Endothelial cell (in vitro differentiated cells): Measurements from ENCODE around the gene RNF208. TPM values are rescaled to one million over a fixed set of nuclear protein-coding genes. Genes with fewer than 3 reads are reported as not detected.
A peak's percentile ranks its signal among the peaks of the same experiment; 100 is the strongest.
"Not testable (repeated sequence)": the region's sequence is repeated elsewhere in the genome, so short reads cannot be mapped to it uniquely, and the experiment has no call there.

Source experiments
- DNase-seq: peaks from one replicate; pipeline ENCODE4 v3.0.0; 2021; ENCODE audit warnings: low spot score
- H3K27ac Mint-ChIP-seq: one replicate; pipeline ENCODE4 v1.8.0; 2021; ENCODE audit warnings: mixed read lengths, inconsistent platforms; ENCODE audit not compliant: unreplicated experiment
- H3K27me3 Mint-ChIP-seq: one replicate; pipeline ENCODE4 v1.8.0; 2021; ENCODE audit warnings: mild to moderate bottlenecking, moderate library complexity, mixed read lengths, inconsistent platforms; ENCODE audit not compliant: unreplicated experiment
- H3K36me3 Mint-ChIP-seq: one replicate; pipeline ENCODE4 v1.8.0; 2021; ENCODE audit warnings: mild to moderate bottlenecking, low read depth, mixed read lengths, inconsistent platforms; ENCODE audit not compliant: unreplicated experiment
- H3K4me1 Mint-ChIP-seq: one replicate; pipeline ENCODE4 v1.8.0; 2021; ENCODE audit warnings: mild to moderate bottlenecking, mixed read lengths, inconsistent platforms; ENCODE audit not compliant: unreplicated experiment
- H3K4me3 Mint-ChIP-seq: one replicate; pipeline ENCODE4 v1.8.0; 2021; ENCODE audit warnings: mild to moderate bottlenecking, mixed read lengths, inconsistent platforms; ENCODE audit not compliant: unreplicated experiment
- H3K9me3 Mint-ChIP-seq: one replicate; pipeline ENCODE4 v1.8.0; 2021; ENCODE audit warnings: mixed read lengths, inconsistent platforms; ENCODE audit not compliant: unreplicated experiment
- CTCF ChIP-seq: fragments of 200-600 bp; sonication (generic); IDR thresholded peaks from one replicate; pipeline ENCODE4 v1.5.0; 2021; ENCODE audit warnings: antibody characterized with exemption; ENCODE audit not compliant: unreplicated experiment
- total RNA-seq: library from RNA; stranded (reverse); fragmentation: NEBNext Ultra II Directional; extraction: Animal tissue kit (Norgen Biotek cat#: 25700); gene quantifications from one replicate; pipeline ENCODE4 v1.2.1, GENCODE V29; 2021; ENCODE audit not compliant: unreplicated experiment

Gene RNF208
- total RNA-seq, 1 donor from 2014 or later = 1.1 TPM

DNA sequence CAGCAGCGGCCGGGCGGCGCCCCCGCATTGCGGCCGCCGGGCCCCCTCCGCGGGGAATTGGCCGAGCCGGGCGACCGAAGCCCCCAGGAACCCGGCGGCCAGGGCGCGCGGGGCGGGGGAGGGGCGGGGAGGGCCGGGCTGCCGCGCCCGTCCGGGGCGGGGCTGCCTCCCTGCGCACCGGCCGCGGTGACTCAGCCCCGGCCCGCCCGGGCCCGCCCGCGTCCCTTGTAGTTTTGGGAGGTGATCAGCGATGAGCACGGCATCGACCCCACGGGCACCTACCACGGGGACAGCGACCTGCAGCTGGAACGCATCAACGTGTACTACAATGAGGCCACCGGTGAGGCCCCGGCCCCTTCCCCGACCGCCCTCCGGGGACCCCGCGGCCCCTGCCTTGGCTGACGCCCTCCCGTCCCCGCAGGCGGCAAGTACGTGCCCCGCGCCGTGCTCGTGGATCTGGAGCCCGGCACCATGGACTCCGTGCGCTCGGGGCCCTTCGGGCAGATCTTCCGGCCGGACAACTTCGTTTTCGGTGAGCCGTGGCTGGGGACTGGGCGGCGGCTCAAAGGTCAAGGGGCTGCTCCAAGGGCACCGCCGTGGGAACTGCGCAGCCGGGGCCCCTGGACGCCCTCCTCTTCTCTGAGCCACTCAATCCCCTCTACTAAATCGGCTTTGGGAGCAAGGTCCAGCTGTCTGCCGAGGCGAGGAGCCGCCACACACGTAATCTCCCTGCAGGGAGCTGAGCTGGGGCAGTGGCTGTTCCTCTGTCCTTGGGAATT, 19.6 kb upstream of the RNF208 start:
- no peak for DNase-seq
- Mint-ChIP-seq H3K9me3 (no peaks in the 10 kb centered on the region), H3K4me3 (peak overlapping the region; percentile 92), H3K36me3 (peaks cover 11% of the 10 kb centered on the region), H3K27ac (no peak overlapping the region), H3K4me1 (peaks cover 27% of the 10 kb centered on the region), H3K27me3 (peaks cover 18% of the 10 kb centered on the region)
- TF ChIP-seq CTCF = no peak

DNA sequence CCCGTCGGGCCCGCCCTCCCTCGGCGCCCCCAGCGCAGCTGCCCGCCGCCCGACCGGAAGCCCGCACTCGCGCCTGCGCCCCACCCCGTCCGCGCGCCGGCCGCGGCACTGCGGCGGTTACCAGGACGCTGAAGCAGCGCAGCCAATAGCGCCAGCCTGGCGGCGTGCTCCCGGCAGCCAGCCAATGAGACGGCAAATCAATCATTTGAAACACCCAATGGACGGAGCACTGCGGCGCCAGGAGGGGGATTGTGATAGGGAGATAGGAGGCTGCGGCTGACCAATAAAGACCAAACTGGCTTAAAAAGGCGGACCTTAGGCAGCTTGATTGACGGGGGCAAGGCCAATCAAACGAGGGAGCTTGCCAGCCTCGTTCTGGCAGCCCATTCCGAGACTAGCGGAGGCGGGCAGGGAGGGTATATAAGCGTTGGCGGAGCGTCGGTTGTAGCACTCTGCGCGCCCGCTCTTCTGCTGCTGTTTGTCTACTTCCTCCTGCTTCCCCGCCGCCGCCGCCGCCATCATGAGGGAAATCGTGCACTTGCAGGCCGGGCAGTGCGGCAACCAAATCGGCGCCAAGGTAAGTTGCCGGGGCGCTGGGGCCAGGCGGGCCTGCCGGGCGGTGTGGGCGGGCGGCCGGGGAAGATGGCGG, 18.9 kb upstream of the RNF208 start, which contains the start of gene TUBB4B:
TSS of gene TUBB4B (plus strand) at position 447 of the 649 bp plus-strand sequence. CDS start at position 521, 74 bp downstream.
- H3K4me1 Mint-ChIP-seq = peaks cover 27% of the 10 kb centered on the region
- peaks cover 11% of the 10 kb centered on the region for H3K36me3 Mint-ChIP-seq
- peak within 1 kb of the TSS; percentile 90 for H3K27ac Mint-ChIP-seq
- peaks cover 18% of the 10 kb centered on the region for H3K27me3 Mint-ChIP-seq
- TF ChIP-seq CTCF = no peak
- no peaks in the 10 kb centered on the region for H3K9me3 Mint-ChIP-seq
- H3K4me3 Mint-ChIP-seq = peak within 1 kb of the TSS; percentile 97
- DNase-seq = peak; percentile 97

DNA sequence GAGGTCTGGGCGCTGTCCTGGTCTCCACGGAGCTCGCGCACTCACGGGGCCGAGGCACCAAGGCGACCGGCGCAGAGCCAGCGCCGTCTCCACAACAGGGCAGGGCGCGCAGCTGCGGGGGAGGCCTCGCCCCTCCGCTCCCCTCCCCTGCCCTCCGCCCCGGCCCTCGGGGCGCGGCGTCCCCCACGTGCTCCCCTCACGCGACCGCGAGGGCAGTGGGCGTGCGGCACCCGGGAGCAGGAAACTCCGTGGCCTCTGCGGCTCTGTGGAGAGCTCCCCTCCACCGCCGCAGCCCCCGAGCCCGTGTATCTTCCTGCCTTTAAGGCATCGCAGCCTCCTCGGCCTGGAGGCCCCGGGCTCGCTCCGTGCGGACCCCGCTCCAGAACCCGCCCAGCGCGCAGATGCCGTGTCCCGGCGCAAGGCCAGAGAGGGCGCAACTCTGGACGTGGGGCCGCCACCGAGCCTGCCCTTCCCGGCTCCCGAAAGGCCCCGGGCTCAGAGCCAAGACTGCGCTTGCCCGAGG, 18.3 kb upstream of the RNF208 start:
- H3K27ac Mint-ChIP-seq = no peak overlapping the region
- peak; percentile 46 for DNase-seq
- peaks cover 11% of the 10 kb centered on the region for H3K36me3 Mint-ChIP-seq
- peaks cover 18% of the 10 kb centered on the region for H3K27me3 Mint-ChIP-seq
- no peak overlapping the region for H3K4me3 Mint-ChIP-seq
- TF ChIP-seq CTCF = no peak
- H3K9me3 Mint-ChIP-seq = no peaks in the 10 kb centered on the region
- H3K4me1 Mint-ChIP-seq = peaks cover 27% of the 10 kb centered on the region

DNA sequence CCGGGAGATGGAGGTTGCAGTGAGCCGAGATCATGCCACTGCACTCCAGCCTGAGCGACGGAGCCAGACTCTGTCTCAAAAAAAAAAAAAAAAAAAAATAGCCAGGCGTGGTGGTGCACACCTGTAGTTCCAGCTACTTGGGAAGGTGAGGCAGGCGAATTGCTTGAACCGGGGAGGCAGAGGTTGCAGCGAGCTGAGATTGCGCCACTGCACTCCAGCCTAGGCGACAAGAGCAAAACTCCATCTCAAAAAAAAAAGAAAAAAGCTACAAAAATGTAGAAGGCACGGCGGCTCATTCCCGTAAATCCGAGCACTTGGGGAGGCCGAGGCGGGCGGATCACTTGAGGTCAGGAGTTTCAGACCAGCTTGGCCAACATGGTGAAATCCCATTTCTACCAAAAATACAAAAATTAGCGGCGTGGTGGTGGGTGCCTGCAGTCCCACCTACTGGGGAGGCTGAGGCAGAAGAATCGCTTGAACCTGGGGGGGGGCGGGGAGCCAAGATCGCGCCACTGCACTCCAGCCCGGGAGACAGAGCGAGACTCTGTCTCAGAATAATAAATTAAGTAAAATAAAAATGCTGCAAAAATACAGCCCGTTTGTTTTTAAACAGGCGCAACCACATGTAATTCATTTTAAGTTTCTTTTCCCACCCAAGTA, 17.6 kb upstream of the RNF208 start:
- Mint-ChIP-seq H3K27ac (peak overlapping the region; percentile 57), H3K36me3 (peaks cover 11% of the 10 kb centered on the region), H3K4me3 (peak overlapping the region; percentile 74), H3K27me3 (peaks cover 18% of the 10 kb centered on the region), H3K4me1 (peaks cover 27% of the 10 kb centered on the region)
- H3K9me3 Mint-ChIP-seq, DNase-seq: not testable (repeated sequence)

GRCh38 chr9:137237759-137238726, 16.0 kb upstream of the RNF208 start:
- Mint-ChIP-seq H3K27ac (no peak overlapping the region), H3K9me3 (no peaks in the 10 kb centered on the region), H3K4me3 (no peak overlapping the region)

More at GRCh38 chr9:137237759-137238726, 16.0 kb upstream of the RNF208 start:
- peaks cover 14% of the 10 kb centered on the region for H3K4me1 Mint-ChIP-seq
- TF ChIP-seq CTCF = no peak
- peaks cover 11% of the 10 kb centered on the region for H3K36me3 Mint-ChIP-seq
- DNase-seq = no peak
- H3K27me3 Mint-ChIP-seq = peaks cover 17% of the 10 kb centered on the region
